ENCODE measurements around the gene ZBTB8OS. TPM values are rescaled to one million over a fixed set of nuclear protein-coding genes. Genes with fewer than 3 reads are reported as not detected.

The ZBTB8OS gene
- total RNA-seq, 4 donors from 2014 or later, result 22.1 to 48.1 (median 27.1) TPM

GRCh38 chr1:32612189-32612881 lies 38.0 kb downstream of the ZBTB8OS start:
- intact Hi-C loops (cut with DNase I; ENCODE audit: low total_unique reads), result loop anchor here (10.0 kb wide), 2 partner anchors 88 to 168 kb away; no protein-coding TSS in a partner anchor

GRCh38 chr1:32611859-32612188 lies 38.5 kb downstream of the ZBTB8OS start:
- in situ Hi-C loops (cut with MboI; ENCODE audit: low sequenced_read_pairs in 4 of 4) (no loop called here), intact Hi-C loops (cut with DNase I; ENCODE audit: low total_unique reads) (loop anchor here (10.0 kb wide), 2 partner anchors 87 to 167 kb away; no protein-coding TSS in a partner anchor)
- DNase-seq (no peak), ATAC-seq (no peak)
- no peak for TF ChIP-seq POLR2A (IDR thresholded peaks at IDR 0.05)
- TF ChIP-seq CTCF (IDR thresholded peaks at IDR 0.05 in 4 of 5, conservative IDR thresholded peaks at IDR 0.05 in 1 of 5), result no peak
- H3K9me3 ChIP-seq, result no peaks in the 10 kb centered on the region
- no peaks in the 10 kb centered on the region for H3K27me3 ChIP-seq
- no peaks in the 10 kb centered on the region for H3K36me3 ChIP-seq
- H3K4me3 ChIP-seq, result peak overlapping the region; percentile 55 to 63 (median 58)
- peaks cover 0 to 4% of the 10 kb centered on the region in 2 donors for H3K4me1 ChIP-seq
- H3K27ac ChIP-seq, result peak overlapping the region; percentile 57 to 82 (median 75)

More at GRCh38 chr1:32612189-32612881, 38.0 kb downstream of the ZBTB8OS start:
- peak; percentile 85 to 93 for DNase-seq
- peak; percentile 97 to 98 for ATAC-seq
- Histone ChIP-seq H3K4me1 (peaks cover 0 to 4% of the 10 kb centered on the region in 2 donors), H3K27me3 (no peaks in the 10 kb centered on the region), H3K36me3 (no peaks in the 10 kb centered on the region), H3K4me3 (peak overlapping the region; percentile 55 to 63 (median 58)), H3K27ac (peak overlapping the region; percentile 57 to 82 (median 75)), H3K9me3 (no peaks in the 10 kb centered on the region)
- in situ Hi-C loops (cut with MboI; ENCODE audit: low sequenced_read_pairs in 4 of 4), result no loop called here
- TF ChIP-seq POLR2A (IDR thresholded peaks at IDR 0.05), result peak; percentile 41 to 53
- TF ChIP-seq CTCF (IDR thresholded peaks at IDR 0.05 in 4 of 5, conservative IDR thresholded peaks at IDR 0.05 in 1 of 5), result peak in 4 of 5 experiments; percentile 12 to 42 (median 28)

- peaks cover 0 to 4% of the 10 kb centered on the region in 2 donors for H3K4me1 ChIP-seq
- H3K4me3 ChIP-seq, result no peak overlapping the region
- ATAC-seq (no peak), DNase-seq (no peak)
- H3K27me3 ChIP-seq, result no peaks in the 10 kb centered on the region
- no peak overlapping the region for H3K27ac ChIP-seq
- TF ChIP-seq POLR2A (IDR thresholded peaks at IDR 0.05) (no peak), CTCF (IDR thresholded peaks at IDR 0.05 in 4 of 5, conservative IDR thresholded peaks at IDR 0.05 in 1 of 5) (no peak)
- in situ Hi-C loops (cut with MboI; ENCODE audit: low sequenced_read_pairs in 4 of 4), result no loop called here
- intact Hi-C loops (cut with DNase I; ENCODE audit: low total_unique reads), result no loop called here
- H3K36me3 ChIP-seq, result no peaks in the 10 kb centered on the region
- H3K9me3 ChIP-seq, result no peaks in the 10 kb centered on the region
Measured at GRCh38 chr1:32609180-32609579, 41.2 kb downstream of the ZBTB8OS start.

- DNase-seq (no peak), ATAC-seq (no peak)
- H3K27me3 ChIP-seq, result no peaks in the 10 kb centered on the region
- H3K36me3 ChIP-seq, result no peaks in the 10 kb centered on the region
- TF ChIP-seq CTCF (IDR thresholded peaks at IDR 0.05 in 4 of 5, conservative IDR thresholded peaks at IDR 0.05 in 1 of 5) (no peak), POLR2A (IDR thresholded peaks at IDR 0.05) (no peak)
- in situ Hi-C loops (cut with MboI; ENCODE audit: low sequenced_read_pairs in 4 of 4), result no loop called here
- peaks cover 0 to 4% of the 10 kb centered on the region in 2 donors for H3K4me1 ChIP-seq
- intact Hi-C loops (cut with DNase I; ENCODE audit: low total_unique reads), result no loop called here
- H3K9me3 ChIP-seq, result no peaks in the 10 kb centered on the region
- H3K27ac ChIP-seq, result no peak overlapping the region
- H3K4me3 ChIP-seq, result no peak overlapping the region
Measured at GRCh38 chr1:32606565-32607371, 43.6 kb downstream of the ZBTB8OS start.
